Adrenal gland (tissue), 5 donors: ENCODE data around the gene KIFC1.
"Not testable (repeated sequence)": the region's sequence is repeated elsewhere in the genome, so short reads cannot be mapped to it uniquely, and the experiment has no call there.

Source experiments
- POLR2A ChIP-seq, 2 donors: fragments of 450-650 bp; IDR thresholded peaks; one replicate each; pipeline ENCODE4 v1.6.1; 2017; ENCODE audit warnings: antibody characterized with exemption in 2 of 2, mild to moderate bottlenecking in 2 of 2, moderate library complexity in 1 of 2
- TF ChIP-seq, protein P1 (sequence below), 6 experiments: fragments of 450-650 bp in 4 of 6; fragments of 200-600 bp in 2 of 6; sonication (generic) in 1 of 6; IDR thresholded peaks; 1 replicate in 5 of 6; 2 replicates in 1 of 6; pipeline versions ENCODE4 v1.5.1 to v1.8.0; 2016 to 2021; ENCODE audit warnings: antibody characterized with exemption in 6 of 6, mild to moderate bottlenecking in 2 of 6, moderate library complexity in 1 of 6
- donor health status: DM: no; HTN: no; CAD: no.

DNA sequence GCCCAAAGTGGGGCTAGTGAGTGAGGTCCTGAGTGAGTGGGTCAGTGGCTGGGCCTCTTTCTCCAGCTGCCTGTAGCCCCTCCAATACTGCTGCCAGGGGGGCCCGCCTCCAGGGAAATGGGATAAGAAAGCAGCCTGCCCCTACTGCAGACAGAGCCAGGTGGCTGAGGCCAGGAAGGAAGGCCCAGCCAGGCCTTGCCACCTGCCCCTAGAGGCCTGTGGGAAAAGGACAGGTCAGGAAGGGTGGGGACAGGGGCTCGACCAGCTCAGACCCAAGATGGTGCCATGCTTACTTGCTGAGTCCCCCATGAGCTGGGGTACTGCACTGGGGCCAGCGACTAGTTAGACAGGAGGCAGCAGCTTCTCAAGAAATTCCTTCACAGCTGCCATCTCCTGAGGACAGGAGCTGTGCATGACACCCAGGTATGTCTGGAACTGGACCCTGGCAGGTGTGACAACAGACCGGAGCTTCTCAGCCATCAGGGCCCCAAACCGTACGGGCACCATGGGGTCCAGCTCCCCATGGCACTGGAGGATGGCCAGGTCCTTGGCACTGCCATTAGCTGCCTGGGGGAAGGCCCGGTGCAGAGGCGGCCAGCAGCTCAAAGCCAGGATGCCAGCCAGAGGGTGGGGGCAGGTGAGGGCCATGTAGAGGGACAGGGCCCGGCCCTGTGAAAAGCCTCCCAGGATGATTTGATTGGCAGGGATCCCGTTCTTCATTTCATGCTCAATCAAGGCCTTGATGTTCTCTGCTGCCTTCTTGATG is 26.2 kb upstream of the KIFC1 start:
- TF ChIP-seq, protein P1, sequence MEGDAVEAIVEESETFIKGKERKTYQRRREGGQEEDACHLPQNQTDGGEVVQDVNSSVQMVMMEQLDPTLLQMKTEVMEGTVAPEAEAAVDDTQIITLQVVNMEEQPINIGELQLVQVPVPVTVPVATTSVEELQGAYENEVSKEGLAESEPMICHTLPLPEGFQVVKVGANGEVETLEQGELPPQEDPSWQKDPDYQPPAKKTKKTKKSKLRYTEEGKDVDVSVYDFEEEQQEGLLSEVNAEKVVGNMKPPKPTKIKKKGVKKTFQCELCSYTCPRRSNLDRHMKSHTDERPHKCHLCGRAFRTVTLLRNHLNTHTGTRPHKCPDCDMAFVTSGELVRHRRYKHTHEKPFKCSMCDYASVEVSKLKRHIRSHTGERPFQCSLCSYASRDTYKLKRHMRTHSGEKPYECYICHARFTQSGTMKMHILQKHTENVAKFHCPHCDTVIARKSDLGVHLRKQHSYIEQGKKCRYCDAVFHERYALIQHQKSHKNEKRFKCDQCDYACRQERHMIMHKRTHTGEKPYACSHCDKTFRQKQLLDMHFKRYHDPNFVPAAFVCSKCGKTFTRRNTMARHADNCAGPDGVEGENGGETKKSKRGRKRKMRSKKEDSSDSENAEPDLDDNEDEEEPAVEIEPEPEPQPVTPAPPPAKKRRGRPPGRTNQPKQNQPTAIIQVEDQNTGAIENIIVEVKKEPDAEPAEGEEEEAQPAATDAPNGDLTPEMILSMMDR (IDR thresholded peaks at IDR 0.05): not testable (repeated sequence)
- TF ChIP-seq POLR2A (IDR thresholded peaks at IDR 0.05): not testable (repeated sequence)
